HG03060 (cell line): ENCODE measurements around the gene DNAJA3.

Experiments used
- ATAC-seq: cut with Tn5 transposase; IDR thresholded peaks from one replicate; pipeline ENCODE4 v1.9.1; 2021; ENCODE audit warnings: low read depth, moderate number of reproducible peaks; ENCODE audit not compliant: unreplicated experiment

Gene DNAJA3

GRCh38 chr16:4404247-4404966 lies 21.3 kb upstream of the DNAJA3 start:
- ATAC-seq = no peak

- ATAC-seq = no peak
Observed at GRCh38 chr16:4404967-4405696, 20.5 kb upstream of the DNAJA3 start.

GRCh38 chr16:4407543-4408322 lies 17.9 kb upstream of the DNAJA3 start:
- ATAC-seq = no peak

- no peak for ATAC-seq
Observed at GRCh38 chr16:4408323-4408690, 17.4 kb upstream of the DNAJA3 start.

GRCh38 chr16:4409081-4409932 lies 16.4 kb upstream of the DNAJA3 start:
- no peak for ATAC-seq

GRCh38 chr16:4410335-4411075 lies 15.2 kb upstream of the DNAJA3 start:
- ATAC-seq = no peak

- ATAC-seq = no peak
Observed at GRCh38 chr16:4411684-4412083, 14.0 kb upstream of the DNAJA3 start.

- ATAC-seq = no peak
Observed at GRCh38 chr16:4412159-4412558, 13.5 kb upstream of the DNAJA3 start.

GRCh38 chr16:4412854-4413253 lies 12.8 kb upstream of the DNAJA3 start:
- no peak for ATAC-seq

- ATAC-seq = peak; percentile 58
Observed at GRCh38 chr16:4414187-4414917, 11.3 kb upstream of the DNAJA3 start.

- no peak for ATAC-seq
Observed at GRCh38 chr16:4415538-4416199, 10.0 kb upstream of the DNAJA3 start.

- no peak for ATAC-seq
Observed at GRCh38 chr16:4416200-4417032, 9.3 kb upstream of the DNAJA3 start, which contains the start of gene CORO7. CORO7 (minus strand) TSS chr16:4416596; CDS start chr16:4416518, 78 bp downstream.

- ATAC-seq = no peak
Observed at GRCh38 chr16:4419402-4419959, 6.2 kb upstream of the DNAJA3 start.

GRCh38 chr16:4420505-4421105 lies 5.1 kb upstream of the DNAJA3 start:
- no peak for ATAC-seq

- ATAC-seq = no peak
Observed at GRCh38 chr16:4426021-4426684, 485 bp downstream of the DNAJA3 start.

- ATAC-seq = no peak
Observed at GRCh38 chr16:4426722-4427372, 1.2 kb downstream of the DNAJA3 start.
